A204.1 (cell line): ENCODE results near the gene ARHGAP28.

Source experiments
- FAIRE-seq: peaks from 2 replicates; lab custom pipeline; 2012; peaks lifted over from hg19 to GRCh38; lab: Jason Lieb, UNC

The ARHGAP28 gene

GRCh38 chr18:6729247-6730091, at the start of gene ARHGAP28:
Gene ARHGAP28, plus strand, starts transcription at chr18:6729716. Its CDS starts 106 bp downstream, at chr18:6729822.
- no peak for FAIRE-seq

DNA sequence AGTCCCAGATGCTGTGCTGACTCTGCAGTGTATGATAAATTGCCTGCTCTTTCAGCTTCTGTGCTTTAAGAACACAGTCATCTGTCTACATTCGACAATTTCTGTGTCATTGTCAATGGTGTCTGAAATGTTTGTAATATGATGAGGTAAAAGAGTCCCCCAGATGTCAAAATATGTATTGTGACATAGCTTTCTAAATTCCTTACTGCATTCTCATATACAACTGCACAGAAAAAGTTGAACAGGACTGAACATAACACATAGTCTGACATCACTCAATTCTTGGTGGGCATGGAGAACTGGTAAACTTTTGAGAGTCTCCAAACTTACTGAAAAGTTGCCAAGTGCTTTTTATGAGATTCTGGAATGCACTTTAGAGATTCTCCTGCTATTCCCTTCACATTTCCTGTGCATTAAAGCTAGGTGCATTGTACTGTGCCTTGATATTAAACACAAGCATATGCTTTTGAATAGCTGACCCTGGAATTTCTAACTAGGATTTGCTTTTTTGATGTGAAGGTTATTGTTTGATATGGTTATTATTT, 48.1 kb upstream of the ARHGAP28 start:
- no peak for FAIRE-seq

GRCh38 chr18:6682437-6683111, 46.9 kb upstream of the ARHGAP28 start:
- FAIRE-seq = no peak

DNA sequence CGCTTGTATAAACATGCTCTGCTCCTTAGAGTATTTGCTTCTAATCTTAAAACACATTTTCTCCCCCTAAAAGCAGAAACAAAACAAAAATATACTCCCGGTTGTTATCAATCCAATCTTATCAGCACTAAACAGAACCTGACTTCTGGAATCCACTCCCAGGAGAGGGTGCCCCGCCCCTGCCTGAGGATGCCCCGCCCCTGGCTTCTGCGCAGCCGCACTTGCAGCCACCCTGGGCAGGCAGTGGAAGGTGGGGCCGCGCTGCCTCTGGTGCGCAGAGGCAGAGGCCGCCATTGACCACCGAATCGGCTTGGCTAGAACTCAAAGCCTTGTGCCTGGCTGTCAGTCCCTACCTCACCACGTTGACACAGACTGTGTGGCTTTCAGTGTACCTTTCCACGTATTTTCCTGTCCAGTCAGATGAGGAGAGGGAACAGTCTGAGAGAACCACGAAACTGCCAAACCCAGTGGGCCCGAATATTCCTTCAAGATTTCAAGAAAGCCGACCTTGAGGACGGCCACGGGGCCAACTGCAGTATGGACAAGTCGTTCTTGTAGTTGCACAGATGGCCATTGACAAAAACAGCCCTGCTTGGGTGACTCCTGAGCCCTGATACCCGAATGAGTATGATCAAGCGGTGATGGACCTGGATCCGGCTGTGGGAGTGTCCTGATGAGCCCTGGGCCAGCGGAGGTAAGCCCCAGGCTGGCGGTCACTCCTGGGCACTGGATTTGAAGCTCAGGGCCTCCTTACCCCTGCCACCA, 46.2 kb upstream of the ARHGAP28 start:
- FAIRE-seq = no peak

DNA sequence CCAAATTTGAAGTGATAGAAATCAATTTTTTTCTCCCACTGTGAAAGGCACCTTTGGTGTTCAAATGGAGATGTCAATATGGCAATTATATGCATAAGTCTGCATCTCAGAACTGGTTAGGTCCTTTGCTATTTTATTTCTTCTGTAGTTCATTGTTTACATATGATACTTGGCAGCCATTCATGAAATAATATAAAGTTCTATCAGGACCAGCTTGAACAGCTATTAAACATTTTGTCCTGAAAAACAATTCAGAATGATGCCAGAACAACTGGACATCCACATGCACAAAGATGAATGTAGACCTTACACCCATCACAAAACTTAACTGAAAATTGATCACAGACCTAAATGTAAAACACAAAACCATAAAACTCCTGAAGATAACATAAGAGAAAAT, 41.8 kb upstream of the ARHGAP28 start:
- no peak for FAIRE-seq

GRCh38 chr18:6708890-6709289, 20.6 kb upstream of the ARHGAP28 start:
- no peak for FAIRE-seq

DNA sequence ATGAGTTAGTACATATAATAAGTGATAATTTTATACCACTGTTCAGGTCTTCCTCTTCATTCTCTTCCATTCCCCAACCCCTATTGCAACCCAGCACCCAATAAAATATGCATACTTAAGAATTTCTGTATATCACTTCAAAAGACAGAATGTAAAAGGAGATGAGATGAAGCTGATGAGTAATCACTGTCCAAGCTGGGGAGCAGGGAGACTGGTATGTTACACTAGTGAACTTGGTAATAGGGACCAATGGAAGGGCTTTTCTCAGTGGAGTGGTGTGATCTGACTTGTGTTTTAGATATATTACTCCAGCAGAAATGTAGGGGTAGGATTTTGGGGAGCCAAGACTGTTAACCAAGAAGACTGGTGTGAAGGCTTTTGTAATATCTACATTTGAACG, 18.0 kb upstream of the ARHGAP28 start:
- FAIRE-seq = no peak

- no peak for FAIRE-seq
Measured at GRCh38 chr18:6712401-6712800, 17.1 kb upstream of the ARHGAP28 start.

DNA sequence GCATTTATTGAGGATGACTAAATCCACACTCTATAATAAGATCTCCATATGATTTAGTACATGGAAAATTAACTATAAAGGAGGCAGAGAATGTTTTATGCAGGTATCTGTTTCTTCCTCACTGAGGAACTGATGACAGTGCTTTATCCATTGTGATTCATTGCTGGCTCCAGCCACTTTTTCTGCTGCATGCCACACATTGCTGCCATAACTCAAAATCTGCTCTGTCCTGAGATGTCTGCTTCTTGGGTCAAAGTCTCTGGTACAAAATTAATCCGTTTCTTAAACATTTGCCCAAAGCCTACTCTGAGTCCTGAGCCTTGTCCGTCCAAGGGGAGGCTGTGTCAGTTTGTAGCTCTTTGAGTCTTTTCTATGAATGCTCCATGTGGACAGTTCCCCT, 15.5 kb upstream of the ARHGAP28 start:
- FAIRE-seq = no peak

DNA sequence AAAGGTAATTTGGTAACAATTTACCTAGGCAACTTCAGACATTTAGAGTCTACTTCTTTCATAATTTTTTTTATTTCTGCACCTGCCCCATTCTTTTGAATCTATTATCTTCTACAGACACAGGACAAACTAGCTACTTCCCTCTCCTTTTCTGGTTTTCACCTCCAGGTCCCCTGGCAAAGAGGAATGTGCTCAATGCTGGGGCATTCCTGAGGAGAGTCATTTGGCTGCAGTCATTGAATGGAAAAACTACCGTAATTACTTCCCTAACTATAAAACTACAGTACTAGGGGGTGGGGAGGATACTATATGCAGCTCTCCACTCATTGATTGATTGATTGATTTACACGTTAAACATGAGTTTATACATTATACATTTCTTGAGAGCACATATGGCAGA, 11.2 kb upstream of the ARHGAP28 start:
- FAIRE-seq = no peak

DNA sequence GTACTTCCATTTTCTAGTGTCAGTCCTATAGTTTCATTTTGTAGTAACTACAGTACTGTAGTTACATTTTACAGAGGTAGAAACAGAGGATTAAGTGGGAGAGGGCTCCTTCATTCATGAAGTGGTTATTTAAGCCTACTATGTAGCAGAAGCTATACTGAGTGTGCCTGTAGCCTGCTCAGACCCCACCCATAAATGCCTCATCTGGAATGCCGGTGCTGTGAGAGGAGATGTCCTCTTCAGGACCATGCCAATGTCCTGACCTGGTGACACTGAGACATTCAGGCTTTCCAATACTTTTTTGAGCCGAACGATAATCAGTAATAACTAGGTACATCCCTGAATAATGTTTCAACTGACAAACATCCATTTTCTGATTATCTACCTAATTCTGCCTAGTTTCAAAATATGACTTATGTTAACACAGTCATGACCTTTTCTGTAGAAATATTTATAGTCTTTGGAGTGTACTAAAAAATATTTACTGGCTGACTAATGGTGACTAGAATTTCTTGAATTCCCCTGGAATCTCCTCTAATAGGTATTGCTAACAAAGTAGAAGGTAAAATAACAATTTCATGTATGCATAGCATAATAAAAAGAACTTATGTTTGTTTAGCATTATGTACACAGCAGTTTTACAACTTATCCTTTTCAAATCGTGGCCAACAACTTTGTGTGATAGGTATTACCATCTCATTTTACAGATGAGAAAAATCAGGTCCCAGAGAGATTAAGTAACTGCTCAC, 10.2 kb upstream of the ARHGAP28 start:
- FAIRE-seq = no peak

DNA sequence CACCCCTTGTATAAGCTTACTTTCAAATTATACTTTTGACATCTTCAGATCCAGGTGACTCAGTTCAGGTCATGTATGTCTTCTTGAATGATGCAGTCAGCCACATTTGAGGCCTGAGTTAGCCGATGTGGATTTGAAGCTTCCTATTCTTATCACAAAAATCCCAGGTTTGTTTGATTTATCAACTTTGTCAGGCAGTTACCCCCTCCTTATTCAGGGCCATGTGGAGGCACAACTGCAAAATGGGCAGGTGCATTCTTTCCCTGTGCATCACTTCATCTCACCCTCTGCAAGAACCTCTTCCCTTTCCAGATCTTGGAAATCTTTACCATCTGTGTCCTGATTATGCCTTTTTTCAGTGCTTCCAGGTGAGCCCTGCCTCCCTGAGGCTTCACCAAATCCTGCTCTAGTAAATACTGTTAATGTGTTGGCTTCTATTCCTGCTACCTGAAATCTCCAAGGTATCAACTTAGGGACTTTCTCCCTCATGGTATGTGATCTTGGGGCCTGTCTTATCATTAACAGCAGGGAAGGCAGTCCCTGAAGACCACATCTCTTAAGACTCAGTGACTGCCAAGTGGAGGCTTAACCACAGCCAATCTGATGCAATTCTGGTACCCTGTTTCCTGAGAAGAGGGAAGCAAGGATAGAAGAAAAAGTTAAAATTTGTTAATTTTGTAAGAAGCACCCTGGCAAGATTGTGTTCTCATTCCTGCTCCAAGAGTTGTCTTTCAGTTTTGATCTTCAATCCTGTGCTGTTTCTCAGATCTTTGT, 9.4 kb upstream of the ARHGAP28 start:
- no peak for FAIRE-seq

- FAIRE-seq = no peak
Measured at GRCh38 chr18:6721755-6722154, 7.8 kb upstream of the ARHGAP28 start.

GRCh38 chr18:6722690-6723089, 6.8 kb upstream of the ARHGAP28 start:
- FAIRE-seq = no peak

DNA sequence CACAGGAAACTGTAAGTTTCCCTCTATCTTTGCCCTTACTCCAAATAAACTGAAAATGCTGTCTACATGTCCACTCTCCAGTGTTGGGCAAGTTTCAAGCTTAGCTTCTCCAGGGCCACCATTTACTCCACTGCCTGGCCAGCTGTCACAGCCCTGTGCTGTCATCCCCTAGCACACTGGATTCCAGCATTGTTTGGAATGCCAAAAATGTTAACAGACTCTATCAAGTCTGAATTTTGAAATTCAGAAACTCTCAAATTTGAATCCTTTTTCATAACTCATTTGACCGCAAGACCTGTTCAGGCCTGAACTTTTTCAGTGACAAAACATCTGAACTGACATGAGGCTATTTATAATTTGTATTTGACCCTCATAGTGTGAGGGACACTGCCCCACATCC, 5.2 kb upstream of the ARHGAP28 start:
- FAIRE-seq = no peak

DNA sequence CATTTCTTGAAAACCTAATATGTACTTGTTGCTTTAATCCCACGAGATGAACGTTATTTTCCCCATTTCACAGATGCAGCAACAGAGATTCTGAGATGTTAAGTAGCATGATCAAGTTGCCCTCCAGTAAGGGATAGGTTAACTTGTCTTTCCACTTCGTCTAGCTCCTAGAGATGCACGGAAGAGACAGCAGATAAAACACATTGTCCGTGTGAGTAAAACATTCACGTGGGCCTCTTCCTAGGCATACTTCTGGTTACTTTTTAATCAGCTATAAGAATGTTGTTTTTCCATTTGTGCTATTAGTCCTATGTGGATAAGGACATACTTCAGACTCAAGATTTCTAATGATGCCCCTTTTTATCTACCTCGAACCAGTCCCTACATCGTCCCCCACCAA, 1.2 kb upstream of the ARHGAP28 start:
- no peak for FAIRE-seq

DNA sequence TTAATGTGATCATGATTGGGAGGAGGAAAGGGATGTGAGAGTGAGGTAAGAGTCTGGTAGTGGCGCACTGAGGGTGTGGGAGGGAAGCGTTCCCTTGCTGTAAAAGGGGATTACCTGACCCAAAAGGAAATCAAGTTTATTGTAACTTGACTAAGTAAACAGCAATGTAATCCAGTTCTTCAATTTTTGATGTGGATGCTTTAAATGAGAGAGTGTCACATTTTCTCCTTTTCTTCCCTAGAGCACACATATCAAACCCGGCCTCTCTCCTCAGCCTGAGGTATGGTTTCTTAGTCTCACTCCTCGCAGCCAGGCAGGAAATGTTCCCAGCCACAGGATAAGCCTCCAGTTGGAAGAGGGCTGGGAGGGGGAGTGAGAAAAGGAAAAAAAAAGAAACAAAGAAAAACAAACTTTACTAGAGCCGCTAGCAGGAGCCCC, 688 bp upstream of the ARHGAP28 start:
- no peak for FAIRE-seq

DNA sequence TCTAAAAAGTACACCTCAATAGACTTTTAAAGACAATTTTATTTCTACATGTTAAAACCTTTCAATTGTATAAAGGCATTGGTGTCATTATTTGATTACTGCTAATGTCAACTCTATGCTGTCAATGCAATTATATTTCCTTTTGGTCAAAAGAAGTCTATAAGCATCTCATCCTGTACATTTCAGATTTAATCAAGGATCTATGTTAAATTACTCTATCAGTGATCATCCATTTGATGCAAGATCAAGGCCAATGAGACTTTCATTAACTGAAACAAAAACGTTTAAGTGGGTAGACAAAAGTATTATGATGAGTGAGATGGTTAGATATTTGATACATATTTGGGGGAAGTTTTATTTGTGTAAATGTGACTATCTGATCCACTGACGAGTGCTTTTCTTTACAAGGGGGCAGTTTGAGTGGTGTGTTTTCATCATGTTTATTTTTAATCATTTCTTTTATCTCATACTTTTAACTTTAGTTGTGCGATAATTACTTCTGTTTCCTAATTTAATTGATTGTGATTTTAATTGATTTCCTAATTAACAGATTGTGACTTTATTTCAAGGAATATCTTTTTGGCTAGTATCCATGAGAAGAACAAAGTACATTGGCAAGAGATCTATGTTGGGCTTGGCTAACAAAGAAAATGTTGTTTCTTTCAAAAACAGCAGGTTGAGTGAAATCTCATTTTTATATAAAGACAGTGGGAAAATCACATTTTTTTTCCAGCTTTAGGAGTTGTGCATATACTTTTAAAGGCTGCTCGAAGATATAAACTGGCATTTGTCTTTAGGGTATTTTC, 1.1 kb downstream of the ARHGAP28 start:
- FAIRE-seq = no peak

DNA sequence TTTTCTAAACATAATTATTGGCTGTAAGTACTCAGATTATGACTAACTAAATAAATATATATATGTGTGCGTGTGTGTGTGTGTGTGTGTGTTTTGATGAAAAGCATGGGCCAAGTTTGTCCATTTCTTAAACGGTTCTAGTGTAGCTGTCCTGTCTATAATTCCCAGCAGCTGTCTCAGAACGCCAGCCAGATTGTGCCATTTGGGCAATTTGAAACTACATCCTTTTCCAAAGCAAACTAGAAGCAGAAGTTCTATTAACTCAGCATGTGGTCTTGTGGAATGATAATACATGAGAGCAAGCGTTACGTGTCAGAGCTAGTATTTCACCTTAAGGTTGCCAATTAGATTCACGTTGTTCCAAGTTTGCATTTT, 1.7 kb downstream of the ARHGAP28 start:
- FAIRE-seq = no peak

GRCh38 chr18:6732952-6733351, 3.4 kb downstream of the ARHGAP28 start:
- no peak for FAIRE-seq
